ENCODE measurements around the gene CYS1.

DNA sequence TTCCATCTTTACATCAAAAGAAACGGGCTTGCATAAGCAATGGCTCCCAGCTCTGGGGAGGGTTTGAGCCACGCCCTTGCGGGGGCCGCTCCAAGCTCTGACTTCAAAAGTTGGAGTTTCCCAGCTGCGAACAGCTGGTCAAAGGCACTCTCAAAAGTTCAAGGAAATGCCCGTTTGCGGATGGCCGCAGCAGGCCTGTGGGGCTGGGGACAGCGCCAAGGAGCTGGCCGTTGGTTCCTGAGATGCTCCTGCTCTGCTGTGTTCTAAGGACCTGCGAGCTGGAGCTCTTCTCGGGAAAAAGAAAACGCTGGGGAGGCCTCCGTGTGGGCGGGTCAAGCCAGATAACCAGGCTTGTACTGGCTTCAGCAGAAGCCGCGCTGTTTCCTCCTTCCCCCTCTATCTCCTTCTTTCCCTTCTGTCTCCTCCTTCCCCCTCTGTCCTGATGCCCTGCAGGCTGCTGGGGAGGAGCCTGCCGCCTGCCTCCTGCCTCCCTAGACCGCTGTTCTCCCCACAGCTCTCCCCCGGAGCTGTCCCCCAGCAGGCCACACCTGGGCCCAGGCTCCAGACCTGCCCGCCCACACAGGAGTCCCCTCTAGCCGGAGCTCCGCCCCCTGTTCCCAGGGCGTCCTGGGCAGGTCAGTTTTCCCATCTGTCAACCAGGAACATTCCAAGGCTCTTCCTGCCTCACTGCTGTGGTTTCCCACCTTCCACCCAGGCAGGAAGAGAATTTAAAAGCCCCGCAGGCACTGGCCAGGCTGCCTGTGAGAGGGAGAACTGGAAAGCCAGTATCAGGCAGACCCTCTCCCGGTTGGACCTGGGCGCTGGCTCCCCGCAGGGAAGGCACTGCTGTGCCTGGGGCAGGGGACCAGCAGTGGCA is 22.7 kb downstream of the CYS1 start:
- no peak for TF ChIP-seq POLR2A (IDR thresholded peaks at IDR 0.05)
- TF ChIP-seq, protein P1, sequence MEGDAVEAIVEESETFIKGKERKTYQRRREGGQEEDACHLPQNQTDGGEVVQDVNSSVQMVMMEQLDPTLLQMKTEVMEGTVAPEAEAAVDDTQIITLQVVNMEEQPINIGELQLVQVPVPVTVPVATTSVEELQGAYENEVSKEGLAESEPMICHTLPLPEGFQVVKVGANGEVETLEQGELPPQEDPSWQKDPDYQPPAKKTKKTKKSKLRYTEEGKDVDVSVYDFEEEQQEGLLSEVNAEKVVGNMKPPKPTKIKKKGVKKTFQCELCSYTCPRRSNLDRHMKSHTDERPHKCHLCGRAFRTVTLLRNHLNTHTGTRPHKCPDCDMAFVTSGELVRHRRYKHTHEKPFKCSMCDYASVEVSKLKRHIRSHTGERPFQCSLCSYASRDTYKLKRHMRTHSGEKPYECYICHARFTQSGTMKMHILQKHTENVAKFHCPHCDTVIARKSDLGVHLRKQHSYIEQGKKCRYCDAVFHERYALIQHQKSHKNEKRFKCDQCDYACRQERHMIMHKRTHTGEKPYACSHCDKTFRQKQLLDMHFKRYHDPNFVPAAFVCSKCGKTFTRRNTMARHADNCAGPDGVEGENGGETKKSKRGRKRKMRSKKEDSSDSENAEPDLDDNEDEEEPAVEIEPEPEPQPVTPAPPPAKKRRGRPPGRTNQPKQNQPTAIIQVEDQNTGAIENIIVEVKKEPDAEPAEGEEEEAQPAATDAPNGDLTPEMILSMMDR (IDR thresholded peaks at IDR 0.05): no peak
